Measurements from ENCODE around the gene APOBR.
A peak's percentile ranks its signal among the peaks of the same experiment; 100 is the strongest.
"Not testable (repeated sequence)": the region's sequence is repeated elsewhere in the genome, so short reads cannot be mapped to it uniquely, and the experiment has no call there.

The APOBR gene

GRCh38 chr16:28494121-28494851 lies at the start of gene APOBR:
APOBR (plus strand) TSS chr16:28494643; CDS start chr16:28494682, 39 bp downstream.
- DNase-seq, result no peak

GRCh38 chr16:28446388-28446787 lies 48.1 kb upstream of the APOBR start:
- not testable (repeated sequence) for DNase-seq

GRCh38 chr16:28447081-28447480 lies 47.4 kb upstream of the APOBR start:
- DNase-seq, result not testable (repeated sequence)

GRCh38 chr16:28473714-28474265 lies 20.7 kb upstream of the APOBR start:
- DNase-seq, result no peak

- DNase-seq, result no peak
Observed at GRCh38 chr16:28475221-28475620, 19.2 kb upstream of the APOBR start.

- DNase-seq, result no peak
Observed at GRCh38 chr16:28477311-28477920, 17.0 kb upstream of the APOBR start.

GRCh38 chr16:28478506-28479180 lies 15.8 kb upstream of the APOBR start:
- DNase-seq, result no peak

GRCh38 chr16:28482026-28482425 lies 12.4 kb upstream of the APOBR start:
- no peak for DNase-seq

GRCh38 chr16:28483361-28483760 lies 11.1 kb upstream of the APOBR start:
- not testable (repeated sequence) for DNase-seq

- no peak for DNase-seq
Observed at GRCh38 chr16:28486266-28486665, 8.2 kb upstream of the APOBR start.

- DNase-seq, result no peak
Observed at GRCh38 chr16:28491230-28491969, 3.0 kb upstream of the APOBR start.

- DNase-seq, result peak; percentile 86
Observed at GRCh38 chr16:28491970-28492474, 2.4 kb upstream of the APOBR start, which contains the start of gene CLN3. CLN3 (minus strand) TSS chr16:28492074; CDS start chr16:28491759, 315 bp downstream.

GRCh38 chr16:28492511-28492910 lies 1.9 kb upstream of the APOBR start:
- DNase-seq, result no peak

- no peak for DNase-seq
Observed at GRCh38 chr16:28495098-28495793, 803 bp downstream of the APOBR start.

GRCh38 chr16:28495795-28496749 lies 1.6 kb downstream of the APOBR start:
- DNase-seq, result no peak

GRCh38 chr16:28496844-28497243 lies 2.4 kb downstream of the APOBR start:
- DNase-seq, result no peak

GRCh38 chr16:28497386-28497785 lies 2.9 kb downstream of the APOBR start:
- DNase-seq, result no peak

GRCh38 chr16:28497861-28498599 lies 3.6 kb downstream of the APOBR start:
- DNase-seq, result no peak

GRCh38 chr16:28498666-28499381 lies 4.4 kb downstream of the APOBR start:
- no peak for DNase-seq

Data from NCI-H1694 (cell line).